ENCODE results near the gene MTCH2. TPM values are rescaled to one million over a fixed set of nuclear protein-coding genes. Genes with fewer than 3 reads are reported as not detected.

Gene MTCH2
- total RNA-seq, 2 experiments from 2014 or later: 87.8 to 91.7 TPM

- no peaks in the 10 kb centered on the region for H3K27me3 Mint-ChIP-seq
- POLR2A ChIA-PET: interaction anchor here (1.0 kb wide), 1 partner anchor 18 kb away, joined by 3 read pairs; no protein-coding TSS in a partner anchor
- CTCF ChIA-PET: interaction anchor here (0.5 kb wide), 1 partner anchor 1158 kb away, joined by 3 read pairs; no protein-coding TSS in a partner anchor
- H3K27ac Mint-ChIP-seq: no peak overlapping the region
- no peaks in the 10 kb centered on the region for H3K9me3 Mint-ChIP-seq
- peaks cover 32% of the 10 kb centered on the region for H3K36me3 Mint-ChIP-seq (ENCODE audit: low read depth)
- no peak for DNase-seq
- H3K4me3 Mint-ChIP-seq: no peak overlapping the region
- H3K4me1 Mint-ChIP-seq: peaks cover 13% of the 10 kb centered on the region
Observed at GRCh38 chr11:47620836-47621378, 21.5 kb downstream of the MTCH2 start.

- Mint-ChIP-seq H3K4me1 (peaks cover 13% of the 10 kb centered on the region), H3K36me3 (ENCODE audit: low read depth) (peaks cover 25% of the 10 kb centered on the region), H3K27me3 (no peaks in the 10 kb centered on the region), H3K4me3 (no peak overlapping the region), H3K27ac (no peak overlapping the region), H3K9me3 (no peaks in the 10 kb centered on the region)
- ChIA-PET POLR2A (no interaction called here), CTCF (interaction anchor here (1.0 to 1.3 kb wide), 4 partner anchors 11 to 191 kb away, joined by 3 to 5 read pairs (median 4); partner anchors contain the start of gene PSMC3)
- DNase-seq: no peak
Observed at GRCh38 chr11:47617417-47617809, 24.9 kb downstream of the MTCH2 start.

- POLR2A ChIA-PET: interaction anchor here (1.0 kb wide), 1 partner anchor 13 kb away, joined by 3 read pairs; no protein-coding TSS in a partner anchor
- H3K9me3 Mint-ChIP-seq: no peaks in the 10 kb centered on the region
Observed at GRCh38 chr11:47616726-47617416, 25.5 kb downstream of the MTCH2 start.

GRCh38 chr11:47615249-47615648, 27.1 kb downstream of the MTCH2 start:
- no peak overlapping the region for H3K4me3 Mint-ChIP-seq
- CTCF ChIA-PET: no interaction called here
- no peaks in the 10 kb centered on the region for H3K9me3 Mint-ChIP-seq
- H3K27ac Mint-ChIP-seq: no peak overlapping the region
- no peak for DNase-seq
- POLR2A ChIA-PET: no interaction called here
- H3K4me1 Mint-ChIP-seq: peaks cover 13% of the 10 kb centered on the region
- H3K36me3 Mint-ChIP-seq (ENCODE audit: low read depth): peaks cover 16% of the 10 kb centered on the region
- H3K27me3 Mint-ChIP-seq: no peaks in the 10 kb centered on the region

More at GRCh38 chr11:47616726-47617416, 25.5 kb downstream of the MTCH2 start:
- CTCF ChIA-PET: interaction anchor here (0.6 to 1.3 kb wide), 5 partner anchors 10 to 190 kb away, joined by 3 to 5 read pairs (median 4); partner anchors contain the start of gene PSMC3
- DNase-seq: peak; percentile 23
- H3K4me3 Mint-ChIP-seq: no peak overlapping the region
- H3K27ac Mint-ChIP-seq: no peak overlapping the region
- peaks cover 20% of the 10 kb centered on the region for H3K36me3 Mint-ChIP-seq (ENCODE audit: low read depth)
- H3K27me3 Mint-ChIP-seq: no peaks in the 10 kb centered on the region
- H3K4me1 Mint-ChIP-seq: peaks cover 13% of the 10 kb centered on the region

GRCh38 chr11:47611348-47611794, 31.0 kb downstream of the MTCH2 start:
- ChIA-PET CTCF (no interaction called here), POLR2A (interaction anchor here (1.0 kb wide), 1 partner anchor 16 kb away, joined by 4 read pairs; no protein-coding TSS in a partner anchor)
- no peaks in the 10 kb centered on the region for H3K36me3 Mint-ChIP-seq (ENCODE audit: low read depth)
- peaks cover 2% of the 10 kb centered on the region for H3K27me3 Mint-ChIP-seq
- H3K9me3 Mint-ChIP-seq: no peaks in the 10 kb centered on the region
- no peak for DNase-seq
- peaks cover 10% of the 10 kb centered on the region for H3K4me1 Mint-ChIP-seq
- H3K27ac Mint-ChIP-seq: no peak overlapping the region
- no peak overlapping the region for H3K4me3 Mint-ChIP-seq

- CTCF ChIA-PET: interaction anchor here (0.6 to 0.9 kb wide), 2 partner anchors 10 to 92 kb away, joined by 3 read pairs; no protein-coding TSS in a partner anchor
- H3K36me3 Mint-ChIP-seq (ENCODE audit: low read depth): no peaks in the 10 kb centered on the region
- no peak for DNase-seq
- H3K9me3 Mint-ChIP-seq: no peaks in the 10 kb centered on the region
- POLR2A ChIA-PET: interaction anchor here (1.2 to 1.4 kb wide), 3 partner anchors 9 to 31 kb away, joined by 3 to 7 read pairs (median 4); partner anchors contain the start of genes KBTBD4 and NDUFS3
- H3K4me3 Mint-ChIP-seq: no peak overlapping the region
- H3K27me3 Mint-ChIP-seq: peaks cover 6% of the 10 kb centered on the region
- H3K4me1 Mint-ChIP-seq: peaks cover 8% of the 10 kb centered on the region
- no peak overlapping the region for H3K27ac Mint-ChIP-seq
Observed at GRCh38 chr11:47609675-47610074, 32.7 kb downstream of the MTCH2 start.

GRCh38 chr11:47607380-47607779, 35.0 kb downstream of the MTCH2 start:
- Mint-ChIP-seq H3K27me3 (peaks cover 6% of the 10 kb centered on the region), H3K4me3 (no peak overlapping the region), H3K9me3 (no peaks in the 10 kb centered on the region), H3K4me1 (peaks cover 8% of the 10 kb centered on the region), H3K36me3 (ENCODE audit: low read depth) (no peaks in the 10 kb centered on the region), H3K27ac (no peak overlapping the region)
- no peak for DNase-seq
- CTCF ChIA-PET: interaction anchor here (0.8 to 0.9 kb wide), 2 partner anchors 10 to 153 kb away, joined by 3 to 4 read pairs; no protein-coding TSS in a partner anchor
- POLR2A ChIA-PET: no interaction called here

GRCh38 chr11:47606731-47607130, 35.6 kb downstream of the MTCH2 start:
- Mint-ChIP-seq H3K4me3 (no peak overlapping the region), H3K27me3 (peaks cover 6% of the 10 kb centered on the region), H3K9me3 (no peaks in the 10 kb centered on the region), H3K36me3 (ENCODE audit: low read depth) (no peaks in the 10 kb centered on the region), H3K4me1 (peaks cover 8% of the 10 kb centered on the region), H3K27ac (no peak overlapping the region)
- ChIA-PET CTCF (interaction anchor here (0.8 to 0.9 kb wide), 2 partner anchors 10 to 152 kb away, joined by 3 to 4 read pairs; no protein-coding TSS in a partner anchor), POLR2A (no interaction called here)
- DNase-seq: no peak

GRCh38 chr11:47605921-47606320, 36.4 kb downstream of the MTCH2 start:
- no peaks in the 10 kb centered on the region for H3K36me3 Mint-ChIP-seq (ENCODE audit: low read depth)
- ChIA-PET CTCF (interaction anchor here (1.2 kb wide), 1 partner anchor 11 kb away, joined by 3 read pairs; no protein-coding TSS in a partner anchor), POLR2A (no interaction called here)
- H3K27me3 Mint-ChIP-seq: peaks cover 6% of the 10 kb centered on the region
- no peak for DNase-seq
- peaks cover 8% of the 10 kb centered on the region for H3K4me1 Mint-ChIP-seq
- no peak overlapping the region for H3K27ac Mint-ChIP-seq
- H3K4me3 Mint-ChIP-seq: no peak overlapping the region
- H3K9me3 Mint-ChIP-seq: no peaks in the 10 kb centered on the region

- no peak overlapping the region for H3K4me3 Mint-ChIP-seq
- DNase-seq: no peak
- peaks cover 6% of the 10 kb centered on the region for H3K27me3 Mint-ChIP-seq
- H3K27ac Mint-ChIP-seq: no peak overlapping the region
- CTCF ChIA-PET: no interaction called here
- POLR2A ChIA-PET: no interaction called here
- peaks cover 3% of the 10 kb centered on the region for H3K4me1 Mint-ChIP-seq
- no peaks in the 10 kb centered on the region for H3K9me3 Mint-ChIP-seq
- no peaks in the 10 kb centered on the region for H3K36me3 Mint-ChIP-seq (ENCODE audit: low read depth)
Observed at GRCh38 chr11:47603295-47603694, 39.1 kb downstream of the MTCH2 start.

- CTCF ChIA-PET: no interaction called here
Observed at GRCh38 chr11:47599902-47600301, 42.5 kb downstream of the MTCH2 start.

GRCh38 chr11:47595967-47596366, 46.4 kb downstream of the MTCH2 start:
- no peak overlapping the region for H3K27ac Mint-ChIP-seq
- POLR2A ChIA-PET: interaction anchor here (1.5 to 1.9 kb wide), 3 partner anchors 15 to 29 kb away, joined by 3 to 6 read pairs (median 4); no protein-coding TSS in a partner anchor
- DNase-seq: no peak
- H3K9me3 Mint-ChIP-seq: no peaks in the 10 kb centered on the region
- H3K27me3 Mint-ChIP-seq: peaks cover 35% of the 10 kb centered on the region
- H3K36me3 Mint-ChIP-seq (ENCODE audit: low read depth): no peaks in the 10 kb centered on the region
- peaks cover 12% of the 10 kb centered on the region for H3K4me1 Mint-ChIP-seq
- CTCF ChIA-PET: no interaction called here
- H3K4me3 Mint-ChIP-seq: no peak overlapping the region

More at GRCh38 chr11:47599902-47600301, 42.5 kb downstream of the MTCH2 start:
- Mint-ChIP-seq H3K4me3 (no peak overlapping the region), H3K27me3 (peaks cover 10% of the 10 kb centered on the region), H3K27ac (no peak overlapping the region), H3K4me1 (no peaks in the 10 kb centered on the region), H3K9me3 (no peaks in the 10 kb centered on the region), H3K36me3 (ENCODE audit: low read depth) (no peaks in the 10 kb centered on the region)
- POLR2A ChIA-PET: interaction anchor here (1.2 to 1.3 kb wide), 2 partner anchors 14 to 35 kb away, joined by 3 to 5 read pairs; partner anchors contain the start of gene PTPMT1
- DNase-seq: no peak

GRCh38 chr11:47595029-47595428, 47.3 kb downstream of the MTCH2 start:
- POLR2A ChIA-PET: interaction anchor here (1.5 to 1.9 kb wide), 3 partner anchors 14 to 28 kb away, joined by 3 to 6 read pairs (median 4); no protein-coding TSS in a partner anchor
- DNase-seq: no peak
- peaks cover 35% of the 10 kb centered on the region for H3K27me3 Mint-ChIP-seq
- no peak overlapping the region for H3K27ac Mint-ChIP-seq
- CTCF ChIA-PET: no interaction called here
- no peaks in the 10 kb centered on the region for H3K9me3 Mint-ChIP-seq
- H3K4me3 Mint-ChIP-seq: no peak overlapping the region
- H3K4me1 Mint-ChIP-seq: peaks cover 13% of the 10 kb centered on the region
- H3K36me3 Mint-ChIP-seq (ENCODE audit: low read depth): no peaks in the 10 kb centered on the region
